ENCODE measurements around the gene MED27. TPM values are rescaled to one million over a fixed set of nuclear protein-coding genes. Genes with fewer than 3 reads are reported as not detected.

The MED27 gene, protein sequence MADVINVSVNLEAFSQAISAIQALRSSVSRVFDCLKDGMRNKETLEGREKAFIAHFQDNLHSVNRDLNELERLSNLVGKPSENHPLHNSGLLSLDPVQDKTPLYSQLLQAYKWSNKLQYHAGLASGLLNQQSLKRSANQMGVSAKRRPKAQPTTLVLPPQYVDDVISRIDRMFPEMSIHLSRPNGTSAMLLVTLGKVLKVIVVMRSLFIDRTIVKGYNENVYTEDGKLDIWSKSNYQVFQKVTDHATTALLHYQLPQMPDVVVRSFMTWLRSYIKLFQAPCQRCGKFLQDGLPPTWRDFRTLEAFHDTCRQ
- total RNA-seq: 10 to 100 TPM; 22.7 to 23.3 TPM

DNA sequence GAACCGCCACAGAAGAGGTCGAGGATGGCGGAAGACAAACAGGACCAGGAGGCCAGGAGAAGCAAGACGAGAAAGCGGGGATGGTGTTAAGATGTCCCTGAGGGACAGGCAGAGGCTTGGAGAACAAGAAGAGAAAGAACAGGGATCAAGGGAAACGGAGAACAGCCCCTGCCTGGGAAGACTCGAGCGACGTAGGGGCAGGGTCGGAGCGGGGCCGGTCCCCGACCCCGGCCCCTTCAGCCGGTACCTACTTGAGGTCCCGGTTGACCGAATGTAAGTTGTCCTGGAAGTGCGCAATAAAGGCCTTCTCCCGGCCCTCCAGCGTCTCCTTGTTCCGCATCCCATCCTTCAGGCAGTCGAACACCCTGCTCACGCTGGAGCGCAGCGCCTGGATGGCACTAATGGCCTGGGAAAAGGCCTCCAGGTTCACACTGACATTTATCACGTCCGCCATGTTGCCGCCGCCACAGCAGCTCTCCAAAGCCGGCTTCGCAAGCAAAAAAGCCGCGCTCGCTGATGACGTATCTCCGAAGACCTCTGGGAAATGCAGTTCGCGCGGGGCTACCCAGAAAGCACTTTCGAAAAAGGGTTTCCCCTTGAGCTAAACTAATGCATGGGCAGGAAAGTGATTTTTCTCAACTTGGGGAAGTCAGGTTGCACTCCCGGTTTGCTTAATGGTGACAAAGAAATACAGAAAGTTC is at the start of gene MED27:
MED27 (minus strand) TSS at position 477 of the 701 bp plus-strand sequence; CDS start at position 454, 23 bp downstream.
- peaks cover 38% of the 10 kb centered on the region for H3K4me1 Mint-ChIP-seq
- POLR2A ChIA-PET: interaction anchor here (0.6 kb wide), 1 partner anchor 11 kb away, joined by 5 read pairs; no protein-coding TSS in a partner anchor
- peaks cover 17% of the 10 kb centered on the region for H3K36me3 Mint-ChIP-seq (ENCODE audit: low read depth)
- CTCF ChIA-PET: no interaction called here
- peak; percentile 95 for DNase-seq
- H3K27ac Mint-ChIP-seq: peak within 1 kb of the TSS; percentile 85
- no peaks in the 10 kb centered on the region for H3K27me3 Mint-ChIP-seq
- peak within 1 kb of the TSS; percentile 93 for H3K4me3 Mint-ChIP-seq
- no peaks in the 10 kb centered on the region for H3K9me3 Mint-ChIP-seq

DNA sequence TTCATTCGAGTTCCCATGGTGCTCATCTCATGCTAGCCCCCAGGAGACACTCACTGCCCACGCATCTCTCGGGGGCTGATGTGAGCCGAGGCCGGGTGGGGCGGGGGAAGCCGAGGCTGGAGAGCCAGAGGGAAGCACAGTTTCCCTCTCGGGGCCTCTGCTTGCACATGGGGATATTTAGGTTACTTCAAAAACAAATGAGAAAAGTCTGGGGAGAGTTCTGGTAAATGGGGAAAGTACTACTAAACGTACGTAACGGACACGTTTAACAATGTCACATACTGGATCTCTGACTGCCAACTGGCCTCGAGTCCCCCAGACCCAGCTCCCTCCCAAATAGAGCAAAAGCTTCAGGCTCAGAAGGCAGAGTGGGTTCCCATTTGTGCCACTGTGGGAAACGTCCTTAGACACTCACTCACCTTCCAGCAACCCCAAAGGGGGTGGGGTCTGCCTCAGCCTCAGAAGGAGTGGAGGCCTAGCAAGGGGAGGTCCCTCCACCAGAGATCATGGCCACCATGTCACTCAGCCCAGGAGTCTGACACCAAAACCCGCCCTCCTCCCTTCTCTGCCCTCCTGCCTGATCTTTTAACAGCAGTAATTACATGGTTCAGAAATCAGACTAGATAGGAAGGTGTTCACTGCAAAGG is 48.3 kb upstream of the MED27 start:
- H3K4me1 Mint-ChIP-seq: peaks cover 15% of the 10 kb centered on the region
- DNase-seq: no peak
- H3K27me3 Mint-ChIP-seq: peaks cover 43% of the 10 kb centered on the region
- H3K36me3 Mint-ChIP-seq (ENCODE audit: low read depth): no peaks in the 10 kb centered on the region
- no peaks in the 10 kb centered on the region for H3K9me3 Mint-ChIP-seq
- ChIA-PET CTCF (no interaction called here), POLR2A (no interaction called here)
- H3K4me3 Mint-ChIP-seq: no peak overlapping the region
- H3K27ac Mint-ChIP-seq: no peak overlapping the region

DNA sequence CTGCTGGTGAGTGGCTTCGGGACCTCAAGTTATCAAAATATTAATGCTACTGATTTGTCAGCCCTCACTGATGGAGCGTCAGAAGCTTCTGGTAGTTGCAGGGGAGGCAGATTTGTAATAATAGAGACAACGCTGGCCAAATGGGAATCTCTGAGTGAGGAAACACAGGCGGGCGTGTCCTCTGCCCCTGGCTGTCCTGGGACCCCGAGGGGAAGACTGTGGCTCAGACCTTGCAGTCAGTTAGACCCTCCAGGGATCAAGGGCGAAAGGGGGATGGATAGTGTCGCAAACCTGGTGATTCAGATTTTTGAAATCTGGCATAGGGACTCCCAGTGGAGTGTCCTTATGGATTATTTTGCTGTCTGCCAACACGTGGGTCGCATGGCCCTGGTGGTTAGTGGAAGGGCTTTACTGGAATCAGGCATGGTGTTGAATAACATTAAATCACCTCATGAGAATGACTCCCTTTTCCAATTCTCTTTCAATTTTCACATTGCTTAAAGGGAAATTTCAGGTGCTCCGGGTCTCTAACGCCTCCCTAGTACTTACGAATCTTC is 47.1 kb upstream of the MED27 start:
- H3K27ac Mint-ChIP-seq: no peak overlapping the region
- no peak overlapping the region for H3K4me3 Mint-ChIP-seq
- ChIA-PET CTCF (interaction anchor here (1.0 kb wide), 1 partner anchor 110 kb away, joined by 3 read pairs; no protein-coding TSS in a partner anchor), POLR2A (no interaction called here)
- no peak for DNase-seq
- H3K27me3 Mint-ChIP-seq: peaks cover 46% of the 10 kb centered on the region
- H3K9me3 Mint-ChIP-seq: no peaks in the 10 kb centered on the region
- H3K36me3 Mint-ChIP-seq (ENCODE audit: low read depth): no peaks in the 10 kb centered on the region
- H3K4me1 Mint-ChIP-seq: peaks cover 15% of the 10 kb centered on the region

DNA sequence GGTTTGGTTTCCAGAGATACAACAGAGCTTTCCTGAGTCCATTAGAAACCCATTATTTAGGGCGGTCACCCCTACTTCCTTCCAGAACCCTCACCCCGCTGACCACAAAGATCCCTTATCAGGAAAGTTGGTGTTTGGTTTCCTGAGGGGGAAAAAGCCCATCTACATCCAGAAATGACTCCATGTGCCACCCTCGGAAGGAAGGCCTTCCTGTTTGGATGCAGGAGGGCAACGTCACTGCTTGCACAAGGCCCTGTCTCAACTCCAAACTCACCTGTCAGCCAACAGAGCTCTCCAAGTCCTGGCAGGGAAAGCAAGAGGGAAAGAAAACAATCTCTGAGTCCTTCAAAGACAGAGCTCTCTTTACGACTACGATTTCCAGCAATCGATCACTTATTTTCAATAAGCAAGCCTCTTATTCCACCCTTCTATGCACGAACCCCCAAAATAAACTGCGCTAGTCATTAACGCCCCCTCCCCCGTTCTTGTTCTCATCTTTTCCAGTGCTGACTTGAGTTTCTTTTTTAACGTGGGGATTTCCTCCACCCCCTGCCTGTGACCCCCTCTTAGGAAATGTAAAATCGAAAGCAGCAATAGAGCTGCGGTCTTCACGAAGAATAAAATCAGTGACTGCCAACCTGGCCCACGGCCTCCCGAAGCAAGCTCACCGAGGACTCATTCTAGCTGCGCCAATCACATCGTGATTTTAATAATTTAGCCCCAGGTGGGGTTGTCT is 46.4 kb upstream of the MED27 start:
- H3K4me1 Mint-ChIP-seq: peaks cover 15% of the 10 kb centered on the region
- ChIA-PET POLR2A (no interaction called here), CTCF (interaction anchor here (1.0 kb wide), 1 partner anchor 110 kb away, joined by 3 read pairs; no protein-coding TSS in a partner anchor)
- H3K27ac Mint-ChIP-seq: no peak overlapping the region
- H3K4me3 Mint-ChIP-seq: no peak overlapping the region
- no peak for DNase-seq
- H3K27me3 Mint-ChIP-seq: peaks cover 48% of the 10 kb centered on the region
- no peaks in the 10 kb centered on the region for H3K36me3 Mint-ChIP-seq (ENCODE audit: low read depth)
- no peaks in the 10 kb centered on the region for H3K9me3 Mint-ChIP-seq

DNA sequence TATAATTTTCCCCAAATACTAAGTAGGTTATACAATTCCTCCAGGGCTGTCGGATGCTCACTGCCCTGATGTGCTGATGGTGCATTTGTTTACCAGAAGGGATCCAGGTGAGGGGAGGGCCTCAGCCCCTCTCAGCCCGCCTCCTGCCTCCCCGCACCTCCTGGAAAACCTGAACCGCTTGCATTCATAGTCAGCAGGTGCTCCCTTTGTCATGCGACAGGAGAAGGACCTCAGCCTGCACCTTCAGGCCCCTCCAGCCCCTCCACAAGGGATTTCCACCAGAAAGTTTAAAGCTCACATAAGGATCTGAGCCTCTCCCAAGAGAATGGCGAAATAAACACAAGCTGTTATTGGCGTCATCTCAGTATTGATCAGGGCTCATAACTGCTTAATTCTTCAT is 45.7 kb upstream of the MED27 start:
- Mint-ChIP-seq H3K4me3 (no peak overlapping the region), H3K27ac (no peak overlapping the region), H3K27me3 (peaks cover 52% of the 10 kb centered on the region), H3K4me1 (peaks cover 15% of the 10 kb centered on the region), H3K9me3 (no peaks in the 10 kb centered on the region), H3K36me3 (ENCODE audit: low read depth) (no peaks in the 10 kb centered on the region)
- DNase-seq: no peak
- ChIA-PET CTCF (interaction anchor here (1.0 kb wide), 1 partner anchor 111 kb away, joined by 3 read pairs; no protein-coding TSS in a partner anchor), POLR2A (no interaction called here)

DNA sequence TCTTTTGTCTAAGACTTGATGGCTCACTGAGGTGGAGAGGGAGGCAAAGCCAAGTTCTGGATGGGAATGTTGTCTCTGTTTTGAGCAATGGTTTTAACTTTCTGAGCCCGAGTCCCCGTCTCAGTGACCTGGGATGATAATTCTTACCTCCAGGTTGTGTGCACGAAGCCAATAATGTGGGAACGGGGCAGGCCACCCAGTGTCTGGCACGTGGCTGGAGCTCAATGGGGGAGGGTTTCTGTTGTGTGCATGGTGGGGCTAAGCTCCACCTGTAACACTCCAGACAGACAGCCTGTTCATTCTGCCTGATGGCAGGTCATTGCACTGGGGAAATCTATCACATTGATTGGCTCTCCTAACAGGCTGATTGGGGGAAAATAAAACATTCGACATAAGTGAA is 45.1 kb upstream of the MED27 start:
- Mint-ChIP-seq H3K27me3 (peaks cover 52% of the 10 kb centered on the region), H3K27ac (no peak overlapping the region), H3K4me3 (no peak overlapping the region), H3K4me1 (peaks cover 15% of the 10 kb centered on the region), H3K36me3 (ENCODE audit: low read depth) (no peaks in the 10 kb centered on the region), H3K9me3 (no peaks in the 10 kb centered on the region)
- ChIA-PET CTCF (no interaction called here), POLR2A (no interaction called here)
- DNase-seq: no peak

DNA sequence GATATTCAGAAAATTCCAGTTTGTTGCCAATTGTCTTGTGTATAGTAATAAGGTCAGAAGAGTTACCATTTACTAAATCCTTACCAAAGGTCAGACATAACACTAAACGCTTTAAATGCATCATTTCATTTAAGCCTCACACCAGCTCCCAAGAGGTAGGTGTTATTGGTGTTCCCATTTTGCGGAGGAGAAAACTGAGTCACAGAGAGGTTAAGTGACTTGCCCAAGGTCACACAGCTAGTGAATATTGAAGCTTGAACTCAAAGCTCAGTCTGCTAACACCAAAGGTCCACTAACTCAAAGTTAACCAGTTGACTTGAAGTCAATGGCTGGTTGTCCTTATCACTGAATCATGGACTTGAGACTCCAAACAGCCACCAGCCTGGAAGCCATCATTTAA is 41.4 kb upstream of the MED27 start:
- Mint-ChIP-seq H3K27me3 (peaks cover 42% of the 10 kb centered on the region), H3K4me1 (peaks cover 4% of the 10 kb centered on the region), H3K9me3 (no peaks in the 10 kb centered on the region), H3K36me3 (ENCODE audit: low read depth) (no peaks in the 10 kb centered on the region), H3K27ac (no peak overlapping the region), H3K4me3 (no peak overlapping the region)
- ChIA-PET POLR2A (no interaction called here), CTCF (no interaction called here)
- DNase-seq: no peak

DNA sequence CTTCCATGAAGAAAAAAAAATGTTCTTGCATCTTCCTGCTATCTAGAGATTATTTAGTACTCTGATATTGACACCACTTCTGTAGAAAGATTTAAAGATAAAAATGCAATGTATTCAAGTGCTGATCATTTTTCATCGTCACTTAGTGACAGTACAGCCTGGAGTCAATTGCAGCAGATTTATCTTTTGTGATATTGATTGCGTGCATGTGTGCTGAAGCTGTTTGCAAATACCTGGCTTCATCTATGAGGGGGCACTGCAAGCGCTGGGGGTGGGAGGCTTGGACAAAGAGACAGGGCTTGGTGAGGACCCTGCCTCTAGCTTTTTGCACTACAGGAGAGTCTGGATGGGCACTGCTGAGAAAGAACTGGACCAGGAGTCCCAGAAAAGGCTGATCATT is 38.0 kb upstream of the MED27 start:
- Mint-ChIP-seq H3K36me3 (ENCODE audit: low read depth) (no peaks in the 10 kb centered on the region), H3K9me3 (no peaks in the 10 kb centered on the region), H3K4me3 (no peak overlapping the region), H3K27ac (no peak overlapping the region), H3K27me3 (peaks cover 19% of the 10 kb centered on the region), H3K4me1 (no peaks in the 10 kb centered on the region)
- POLR2A ChIA-PET: no interaction called here
- CTCF ChIA-PET: no interaction called here
- no peak for DNase-seq

DNA sequence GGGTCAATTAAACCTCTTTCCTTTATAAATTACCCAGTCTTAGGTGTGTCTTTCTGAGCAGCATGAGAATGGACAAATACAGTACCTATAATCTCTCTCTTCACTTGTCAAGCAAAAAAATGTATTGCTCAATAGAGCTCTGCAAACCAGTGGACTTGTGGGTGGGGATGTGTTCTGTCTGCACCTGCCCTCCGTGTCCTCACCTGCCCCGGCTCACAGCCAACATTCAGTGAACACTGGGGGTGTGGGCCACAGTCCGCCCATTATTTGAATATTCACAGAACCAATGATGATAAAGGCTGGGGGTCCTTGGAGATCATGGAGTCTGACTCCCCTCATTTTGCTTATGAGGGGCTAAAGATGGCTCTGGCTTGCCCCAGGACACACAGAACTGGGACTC is 36.9 kb upstream of the MED27 start:
- POLR2A ChIA-PET: no interaction called here
- H3K36me3 Mint-ChIP-seq (ENCODE audit: low read depth): no peaks in the 10 kb centered on the region
- H3K9me3 Mint-ChIP-seq: no peaks in the 10 kb centered on the region
- no peak for DNase-seq
- no peak overlapping the region for H3K27ac Mint-ChIP-seq
- H3K27me3 Mint-ChIP-seq: peaks cover 14% of the 10 kb centered on the region
- no peaks in the 10 kb centered on the region for H3K4me1 Mint-ChIP-seq
- no peak overlapping the region for H3K4me3 Mint-ChIP-seq
- CTCF ChIA-PET: no interaction called here

DNA sequence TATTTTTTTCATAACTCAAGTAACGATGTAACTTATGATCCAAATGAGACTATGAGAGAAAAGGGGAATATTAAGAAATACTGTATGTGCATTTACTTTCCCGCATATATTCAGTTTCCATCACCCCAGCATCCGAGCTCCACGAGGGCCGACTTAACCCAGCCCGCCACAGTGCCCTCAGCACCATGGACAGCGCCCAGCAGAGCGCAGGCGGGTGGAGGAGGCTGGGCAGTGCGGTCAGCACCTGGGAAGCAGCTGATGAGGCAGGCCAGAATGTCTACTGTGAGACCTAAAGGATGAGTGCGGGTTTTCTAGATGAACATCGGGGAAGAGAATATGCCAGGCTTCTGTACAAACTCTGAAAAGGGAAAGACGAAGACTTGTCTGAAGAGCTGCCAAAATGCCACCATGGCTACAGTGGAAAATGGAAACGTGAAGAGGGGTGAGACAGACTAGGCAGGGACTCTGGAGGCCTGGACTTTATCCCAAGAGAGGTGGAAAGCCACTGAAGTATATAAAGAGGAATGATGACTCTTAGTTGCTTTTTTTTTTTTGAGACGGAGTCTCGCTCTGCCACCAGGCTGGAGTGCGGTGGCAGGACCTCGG is 34.5 kb upstream of the MED27 start:
- Mint-ChIP-seq H3K4me3 (no peak overlapping the region), H3K27ac (no peak overlapping the region), H3K4me1 (no peaks in the 10 kb centered on the region), H3K9me3 (no peaks in the 10 kb centered on the region), H3K27me3 (peaks cover 13% of the 10 kb centered on the region), H3K36me3 (ENCODE audit: low read depth) (no peaks in the 10 kb centered on the region)
- ChIA-PET CTCF (interaction anchor here (0.7 kb wide), 1 partner anchor 328 kb away, joined by 4 read pairs; no protein-coding TSS in a partner anchor), POLR2A (no interaction called here)
- peak; percentile 54 for DNase-seq

DNA sequence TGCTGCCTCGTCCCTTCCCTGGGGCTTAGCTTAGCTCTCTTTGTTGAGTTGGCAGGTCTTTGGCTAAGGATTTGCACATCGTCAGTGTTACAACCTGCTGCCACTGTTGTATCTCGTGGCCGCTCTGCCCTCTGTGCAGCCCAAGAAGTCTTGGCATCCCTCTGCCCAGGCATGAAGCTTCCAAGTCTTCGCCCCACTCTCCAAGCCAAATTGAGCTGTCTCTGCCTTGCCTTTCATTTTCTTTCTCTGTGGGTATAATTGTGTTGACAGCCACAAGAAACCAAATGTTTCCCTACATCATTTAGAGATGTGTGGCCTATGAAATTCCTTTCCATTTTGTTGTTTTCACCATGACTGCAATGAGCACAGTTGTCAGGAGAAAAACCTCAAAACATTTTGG is 29.6 kb upstream of the MED27 start:
- no peak for DNase-seq
- Mint-ChIP-seq H3K4me1 (no peaks in the 10 kb centered on the region), H3K27ac (no peak overlapping the region), H3K36me3 (ENCODE audit: low read depth) (no peaks in the 10 kb centered on the region), H3K27me3 (peaks cover 15% of the 10 kb centered on the region), H3K4me3 (no peak overlapping the region), H3K9me3 (no peaks in the 10 kb centered on the region)
- ChIA-PET POLR2A (no interaction called here), CTCF (no interaction called here)

DNA sequence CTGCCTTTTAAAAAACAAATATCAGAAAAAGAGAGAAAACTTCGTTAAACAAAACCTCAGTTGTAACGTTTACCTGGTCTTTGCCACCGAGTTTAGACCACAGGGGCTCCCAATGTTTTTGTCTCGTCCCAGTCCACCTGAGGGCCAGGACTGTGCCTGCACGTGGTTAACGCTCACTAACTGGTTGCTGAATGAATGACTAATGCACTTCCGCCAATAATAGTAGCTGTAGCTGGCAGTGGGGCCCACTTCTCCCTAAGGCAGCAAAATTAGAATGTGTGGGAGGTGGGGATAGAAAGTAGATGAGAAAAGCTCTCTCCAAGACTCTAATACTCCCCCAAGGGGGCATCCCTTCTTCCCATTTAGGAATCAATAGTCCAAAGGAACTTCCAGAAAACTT is 29.1 kb upstream of the MED27 start:
- POLR2A ChIA-PET: no interaction called here
- Mint-ChIP-seq H3K4me1 (no peaks in the 10 kb centered on the region), H3K4me3 (no peak overlapping the region), H3K9me3 (no peaks in the 10 kb centered on the region), H3K27ac (no peak overlapping the region), H3K36me3 (ENCODE audit: low read depth) (no peaks in the 10 kb centered on the region), H3K27me3 (peaks cover 10% of the 10 kb centered on the region)
- no peak for DNase-seq
- CTCF ChIA-PET: no interaction called here

All from activated CD4-positive, alpha-beta T cell treated with anti-CD3 and anti-CD28 coated beads, Interleukin-2, amount 10 ng/mL, durations not matched to agents 7 days and 5 days (primary cell).